Measurements from ENCODE around the gene ZNF341.

DNA sequence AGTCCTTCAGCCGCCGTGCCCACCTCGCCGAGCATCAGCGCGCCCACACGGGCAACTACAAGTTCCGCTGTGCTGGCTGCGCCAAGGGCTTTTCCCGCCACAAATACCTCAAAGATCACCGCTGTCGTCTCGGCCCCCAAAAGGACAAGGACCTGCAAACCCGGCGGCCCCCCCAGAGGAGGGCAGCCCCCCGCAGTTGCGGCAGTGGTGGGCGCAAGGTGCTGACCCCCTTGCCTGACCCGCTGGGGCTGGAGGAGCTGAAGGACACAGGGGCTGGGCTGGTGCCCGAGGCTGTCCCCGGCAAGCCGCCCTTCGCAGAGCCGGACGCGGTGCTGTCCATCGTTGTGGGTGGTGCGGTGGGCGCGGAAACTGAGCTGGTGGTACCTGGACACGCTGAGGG, 59.2 kb downstream of the ZNF341 start:
- no peak for TF ChIP-seq CREB1 (CRISPR knock-in tag; IDR thresholded peaks at IDR 0.05; ENCODE audit: low read depth)
- TF ChIP-seq, protein P1, sequence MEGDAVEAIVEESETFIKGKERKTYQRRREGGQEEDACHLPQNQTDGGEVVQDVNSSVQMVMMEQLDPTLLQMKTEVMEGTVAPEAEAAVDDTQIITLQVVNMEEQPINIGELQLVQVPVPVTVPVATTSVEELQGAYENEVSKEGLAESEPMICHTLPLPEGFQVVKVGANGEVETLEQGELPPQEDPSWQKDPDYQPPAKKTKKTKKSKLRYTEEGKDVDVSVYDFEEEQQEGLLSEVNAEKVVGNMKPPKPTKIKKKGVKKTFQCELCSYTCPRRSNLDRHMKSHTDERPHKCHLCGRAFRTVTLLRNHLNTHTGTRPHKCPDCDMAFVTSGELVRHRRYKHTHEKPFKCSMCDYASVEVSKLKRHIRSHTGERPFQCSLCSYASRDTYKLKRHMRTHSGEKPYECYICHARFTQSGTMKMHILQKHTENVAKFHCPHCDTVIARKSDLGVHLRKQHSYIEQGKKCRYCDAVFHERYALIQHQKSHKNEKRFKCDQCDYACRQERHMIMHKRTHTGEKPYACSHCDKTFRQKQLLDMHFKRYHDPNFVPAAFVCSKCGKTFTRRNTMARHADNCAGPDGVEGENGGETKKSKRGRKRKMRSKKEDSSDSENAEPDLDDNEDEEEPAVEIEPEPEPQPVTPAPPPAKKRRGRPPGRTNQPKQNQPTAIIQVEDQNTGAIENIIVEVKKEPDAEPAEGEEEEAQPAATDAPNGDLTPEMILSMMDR (conservative IDR thresholded peaks at IDR 0.05; ENCODE audit: low read depth in 2 of 2), result no peak
- no peak for TF ChIP-seq EZH2phosphoT487 (IDR thresholded peaks at IDR 0.05; ENCODE audit: unreplicated experiment)
- TF ChIP-seq EZH2 (IDR thresholded peaks at IDR 0.05; ENCODE audit: low read depth, unreplicated experiment), result no peak
- TF ChIP-seq ZNF331 (CRISPR knock-in tag; IDR thresholded peaks at IDR 0.05; ENCODE audit: low read depth), result no peak
- TF ChIP-seq, protein P2, sequence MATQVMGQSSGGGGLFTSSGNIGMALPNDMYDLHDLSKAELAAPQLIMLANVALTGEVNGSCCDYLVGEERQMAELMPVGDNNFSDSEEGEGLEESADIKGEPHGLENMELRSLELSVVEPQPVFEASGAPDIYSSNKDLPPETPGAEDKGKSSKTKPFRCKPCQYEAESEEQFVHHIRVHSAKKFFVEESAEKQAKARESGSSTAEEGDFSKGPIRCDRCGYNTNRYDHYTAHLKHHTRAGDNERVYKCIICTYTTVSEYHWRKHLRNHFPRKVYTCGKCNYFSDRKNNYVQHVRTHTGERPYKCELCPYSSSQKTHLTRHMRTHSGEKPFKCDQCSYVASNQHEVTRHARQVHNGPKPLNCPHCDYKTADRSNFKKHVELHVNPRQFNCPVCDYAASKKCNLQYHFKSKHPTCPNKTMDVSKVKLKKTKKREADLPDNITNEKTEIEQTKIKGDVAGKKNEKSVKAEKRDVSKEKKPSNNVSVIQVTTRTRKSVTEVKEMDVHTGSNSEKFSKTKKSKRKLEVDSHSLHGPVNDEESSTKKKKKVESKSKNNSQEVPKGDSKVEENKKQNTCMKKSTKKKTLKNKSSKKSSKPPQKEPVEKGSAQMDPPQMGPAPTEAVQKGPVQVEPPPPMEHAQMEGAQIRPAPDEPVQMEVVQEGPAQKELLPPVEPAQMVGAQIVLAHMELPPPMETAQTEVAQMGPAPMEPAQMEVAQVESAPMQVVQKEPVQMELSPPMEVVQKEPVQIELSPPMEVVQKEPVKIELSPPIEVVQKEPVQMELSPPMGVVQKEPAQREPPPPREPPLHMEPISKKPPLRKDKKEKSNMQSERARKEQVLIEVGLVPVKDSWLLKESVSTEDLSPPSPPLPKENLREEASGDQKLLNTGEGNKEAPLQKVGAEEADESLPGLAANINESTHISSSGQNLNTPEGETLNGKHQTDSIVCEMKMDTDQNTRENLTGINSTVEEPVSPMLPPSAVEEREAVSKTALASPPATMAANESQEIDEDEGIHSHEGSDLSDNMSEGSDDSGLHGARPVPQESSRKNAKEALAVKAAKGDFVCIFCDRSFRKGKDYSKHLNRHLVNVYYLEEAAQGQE (IDR thresholded peaks at IDR 0.05; ENCODE audit: unreplicated experiment), result no peak
- TF ChIP-seq, protein P3, sequence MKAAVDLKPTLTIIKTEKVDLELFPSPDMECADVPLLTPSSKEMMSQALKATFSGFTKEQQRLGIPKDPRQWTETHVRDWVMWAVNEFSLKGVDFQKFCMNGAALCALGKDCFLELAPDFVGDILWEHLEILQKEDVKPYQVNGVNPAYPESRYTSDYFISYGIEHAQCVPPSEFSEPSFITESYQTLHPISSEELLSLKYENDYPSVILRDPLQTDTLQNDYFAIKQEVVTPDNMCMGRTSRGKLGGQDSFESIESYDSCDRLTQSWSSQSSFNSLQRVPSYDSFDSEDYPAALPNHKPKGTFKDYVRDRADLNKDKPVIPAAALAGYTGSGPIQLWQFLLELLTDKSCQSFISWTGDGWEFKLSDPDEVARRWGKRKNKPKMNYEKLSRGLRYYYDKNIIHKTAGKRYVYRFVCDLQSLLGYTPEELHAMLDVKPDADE (IDR thresholded peaks at IDR 0.05), result no peak
- TF ChIP-seq ZNF114 (CRISPR knock-in tag; IDR thresholded peaks at IDR 0.05), result no peak
- TF ChIP-seq, protein P4, sequence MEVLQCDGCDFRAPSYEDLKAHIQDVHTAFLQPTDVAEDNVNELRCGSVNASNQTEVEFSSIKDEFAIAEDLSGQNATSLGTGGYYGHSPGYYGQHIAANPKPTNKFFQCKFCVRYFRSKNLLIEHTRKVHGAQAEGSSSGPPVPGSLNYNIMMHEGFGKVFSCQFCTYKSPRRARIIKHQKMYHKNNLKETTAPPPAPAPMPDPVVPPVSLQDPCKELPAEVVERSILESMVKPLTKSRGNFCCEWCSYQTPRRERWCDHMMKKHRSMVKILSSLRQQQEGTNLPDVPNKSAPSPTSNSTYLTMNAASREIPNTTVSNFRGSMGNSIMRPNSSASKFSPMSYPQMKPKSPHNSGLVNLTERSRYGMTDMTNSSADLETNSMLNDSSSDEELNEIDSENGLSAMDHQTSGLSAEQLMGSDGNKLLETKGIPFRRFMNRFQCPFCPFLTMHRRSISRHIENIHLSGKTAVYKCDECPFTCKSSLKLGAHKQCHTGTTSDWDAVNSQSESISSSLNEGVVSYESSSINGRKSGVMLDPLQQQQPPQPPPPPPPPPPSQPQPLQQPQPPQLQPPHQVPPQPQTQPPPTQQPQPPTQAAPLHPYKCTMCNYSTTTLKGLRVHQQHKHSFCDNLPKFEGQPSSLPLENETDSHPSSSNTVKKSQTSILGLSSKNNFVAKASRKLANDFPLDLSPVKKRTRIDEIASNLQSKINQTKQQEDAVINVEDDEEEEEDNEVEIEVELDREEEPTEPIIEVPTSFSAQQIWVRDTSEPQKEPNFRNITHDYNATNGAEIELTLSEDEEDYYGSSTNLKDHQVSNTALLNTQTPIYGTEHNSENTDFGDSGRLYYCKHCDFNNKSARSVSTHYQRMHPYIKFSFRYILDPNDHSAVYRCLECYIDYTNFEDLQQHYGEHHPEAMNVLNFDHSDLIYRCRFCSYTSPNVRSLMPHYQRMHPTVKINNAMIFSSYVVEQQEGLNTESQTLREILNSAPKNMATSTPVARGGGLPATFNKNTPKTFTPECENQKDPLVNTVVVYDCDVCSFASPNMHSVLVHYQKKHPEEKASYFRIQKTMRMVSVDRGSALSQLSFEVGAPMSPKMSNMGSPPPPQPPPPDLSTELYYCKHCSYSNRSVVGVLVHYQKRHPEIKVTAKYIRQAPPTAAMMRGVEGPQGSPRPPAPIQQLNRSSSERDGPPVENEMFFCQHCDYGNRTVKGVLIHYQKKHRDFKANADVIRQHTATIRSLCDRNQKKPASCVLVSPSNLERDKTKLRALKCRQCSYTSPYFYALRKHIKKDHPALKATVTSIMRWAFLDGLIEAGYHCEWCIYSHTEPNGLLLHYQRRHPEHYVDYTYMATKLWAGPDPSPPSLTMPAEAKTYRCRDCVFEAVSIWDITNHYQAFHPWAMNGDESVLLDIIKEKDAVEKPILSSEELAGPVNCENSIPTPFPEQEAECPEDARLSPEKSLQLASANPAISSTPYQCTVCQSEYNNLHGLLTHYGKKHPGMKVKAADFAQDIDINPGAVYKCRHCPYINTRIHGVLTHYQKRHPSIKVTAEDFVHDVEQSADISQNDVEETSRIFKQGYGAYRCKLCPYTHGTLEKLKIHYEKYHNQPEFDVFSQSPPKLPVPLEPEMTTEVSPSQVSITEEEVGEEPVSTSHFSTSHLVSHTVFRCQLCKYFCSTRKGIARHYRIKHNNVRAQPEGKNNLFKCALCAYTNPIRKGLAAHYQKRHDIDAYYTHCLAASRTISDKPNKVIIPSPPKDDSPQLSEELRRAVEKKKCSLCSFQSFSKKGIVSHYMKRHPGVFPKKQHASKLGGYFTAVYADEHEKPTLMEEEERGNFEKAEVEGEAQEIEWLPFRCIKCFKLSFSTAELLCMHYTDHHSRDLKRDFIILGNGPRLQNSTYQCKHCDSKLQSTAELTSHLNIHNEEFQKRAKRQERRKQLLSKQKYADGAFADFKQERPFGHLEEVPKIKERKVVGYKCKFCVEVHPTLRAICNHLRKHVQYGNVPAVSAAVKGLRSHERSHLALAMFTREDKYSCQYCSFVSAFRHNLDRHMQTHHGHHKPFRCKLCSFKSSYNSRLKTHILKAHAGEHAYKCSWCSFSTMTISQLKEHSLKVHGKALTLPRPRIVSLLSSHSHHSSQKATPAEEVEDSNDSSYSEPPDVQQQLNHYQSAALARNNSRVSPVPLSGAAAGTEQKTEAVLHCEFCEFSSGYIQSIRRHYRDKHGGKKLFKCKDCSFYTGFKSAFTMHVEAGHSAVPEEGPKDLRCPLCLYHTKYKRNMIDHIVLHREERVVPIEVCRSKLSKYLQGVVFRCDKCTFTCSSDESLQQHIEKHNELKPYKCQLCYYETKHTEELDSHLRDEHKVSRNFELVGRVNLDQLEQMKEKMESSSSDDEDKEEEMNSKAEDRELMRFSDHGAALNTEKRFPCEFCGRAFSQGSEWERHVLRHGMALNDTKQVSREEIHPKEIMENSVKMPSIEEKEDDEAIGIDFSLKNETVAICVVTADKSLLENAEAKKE (CRISPR knock-in tag; IDR thresholded peaks at IDR 0.05), result no peak
- no peak for TF ChIP-seq POLR2AphosphoS5 (IDR thresholded peaks at IDR 0.05; ENCODE audit: low read depth)
- no peak for TF ChIP-seq JUNB (IDR thresholded peaks at IDR 0.05; ENCODE audit: unreplicated experiment)

Data from GM23338 (cell line).